Mucosa of stomach (tissue), 1 donor: ENCODE results near the gene CABP7.

Experiments
- H3K27me3 ChIP-seq: one replicate; pipeline ENCODE4 v1.7.0; 2013; ENCODE audit warnings: mild to moderate bottlenecking, low read length; ENCODE audit not compliant: control insufficient read depth, insufficient read depth
- H3K36me3 ChIP-seq: one replicate; pipeline ENCODE4 v1.7.0; 2013; ENCODE audit warnings: low read length; ENCODE audit not compliant: control insufficient read depth, insufficient read depth
- H3K4me1 ChIP-seq: one replicate; pipeline ENCODE4 v1.7.0; 2013; ENCODE audit warnings: mild to moderate bottlenecking, low read length; ENCODE audit not compliant: control insufficient read depth, insufficient read depth
- H3K4me3 ChIP-seq: one replicate; pipeline ENCODE4 v1.7.0; 2013; ENCODE audit warnings: low read length
- H3K9ac ChIP-seq: one replicate; pipeline ENCODE4 v1.7.0; 2013; ENCODE audit warnings: mild to moderate bottlenecking, low read length, moderate library complexity
- H3K9me3 ChIP-seq: one replicate; pipeline ENCODE4 v1.7.0; 2013; ENCODE audit warnings: mild to moderate bottlenecking, low read length, moderate library complexity; ENCODE audit not compliant: control insufficient read depth
- donor health status: Pancreatic carcinoma.

The CABP7 gene

DNA sequence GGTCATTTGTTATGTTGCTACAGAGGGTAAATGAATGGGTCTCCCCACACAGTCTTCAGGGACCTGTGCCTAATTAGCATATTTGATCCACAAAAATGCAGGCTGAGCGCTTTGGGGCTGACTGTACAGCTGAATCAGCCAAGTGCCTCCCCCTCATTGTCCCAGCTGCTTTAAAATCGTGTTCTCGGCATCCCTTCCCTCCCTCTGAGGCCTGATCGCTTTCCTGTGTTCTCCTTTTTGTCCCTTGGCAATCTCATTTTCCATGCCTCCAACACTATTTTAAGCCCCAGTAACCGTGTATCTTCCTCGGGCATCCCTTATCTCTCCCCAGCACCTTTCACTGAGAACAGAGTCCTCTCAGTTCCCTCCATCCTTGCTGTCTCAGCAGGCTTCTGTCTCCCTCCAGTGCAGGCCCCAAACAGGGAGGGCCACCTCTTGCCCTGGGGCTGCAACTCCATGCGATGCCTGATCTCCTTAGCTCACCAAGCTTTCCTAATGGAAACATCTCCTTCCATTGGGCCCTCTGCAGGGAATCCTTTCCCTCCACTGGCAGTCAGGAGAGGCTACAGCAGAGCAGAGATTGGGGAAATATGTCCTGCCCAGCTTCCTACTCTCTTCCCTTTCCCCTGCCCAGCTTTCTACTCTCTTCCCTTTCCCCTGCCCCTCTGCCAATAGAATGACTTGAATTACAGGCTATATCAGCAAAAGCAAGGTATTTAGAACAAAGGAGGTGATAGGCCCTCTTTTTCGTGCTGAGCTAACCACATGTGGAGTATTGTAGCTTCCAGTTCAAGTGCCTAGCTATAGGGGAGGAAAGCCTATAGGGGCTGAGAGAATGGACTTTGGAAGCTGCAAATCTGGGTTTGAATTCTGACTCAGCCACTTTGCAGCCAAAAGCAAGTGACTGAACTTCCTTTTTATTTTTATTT lies 61.2 kb downstream of the CABP7 start:
- no peaks in the 10 kb centered on the region for H3K9me3 ChIP-seq
- peaks cover 65% of the 10 kb centered on the region for H3K4me1 ChIP-seq
- peak overlapping the region; percentile 56 for H3K9ac ChIP-seq
- no peaks in the 10 kb centered on the region for H3K36me3 ChIP-seq
- no peak overlapping the region for H3K4me3 ChIP-seq
- no peaks in the 10 kb centered on the region for H3K27me3 ChIP-seq
